Right ventricle myocardium inferior (tissue), 1 donor: ENCODE measurements around the gene SUV39H2. TPM values are rescaled to one million over a fixed set of nuclear protein-coding genes. Genes with fewer than 3 reads are reported as not detected.
"Not testable (repeated sequence)": the region's sequence is repeated elsewhere in the genome, so short reads cannot be mapped to it uniquely, and the experiment has no call there.

Source experiments
- ATAC-seq: fragments of 200-7000 bp; cut with Tn5 transposase; one replicate; pipeline ENCODE4 v1.9.1; 2020; ENCODE audit warnings: mild to moderate bottlenecking, moderate library complexity
- DNase-seq: peaks from one replicate; pipeline ENCODE4 v3.0.0; 2021; ENCODE audit errors: missing footprints
- intact Hi-C: fragments of 100-400 bp; cut with DNase I; formaldehyde crosslinking; loops from one replicate; pipeline ENCODE4 v1.11.0; 2022
- total RNA-seq: library from RNA; stranded (reverse); fragmentation: NEBNext Ultra II Directional; extraction: Animal tissue kit (Norgen Biotek cat#: 25700); gene quantifications from one replicate; pipeline ENCODE4 v1.2.1, GENCODE V29; 2021
- donor health status: DM: no; HTN: yes; CAD: no; lungs with severe emphysema.

SUV39H2 gene
- total RNA-seq, 1 donor from 2014 or later, result 4.9 TPM

GRCh38 chr10:14864466-14864865 is 14.2 kb upstream of the SUV39H2 start:
- ATAC-seq, intact Hi-C loops, DNase-seq: not testable (repeated sequence)

- ATAC-seq, DNase-seq, intact Hi-C loops: not testable (repeated sequence)
These were observed 13.8 kb upstream of the SUV39H2 start for GRCh38 chr10:14864871-14865270.

GRCh38 chr10:14873090-14873760 is 5.4 kb upstream of the SUV39H2 start:
- intact Hi-C loops, result no loop called here
- ATAC-seq, result no peak
- DNase-seq, result no peak

GRCh38 chr10:14875941-14876340 is 2.7 kb upstream of the SUV39H2 start:
- DNase-seq (no peak), ATAC-seq (no peak)
- intact Hi-C loops, result loop anchor here (5.0 kb wide), 5 partner anchors 39 to 291 kb away; partner anchors contain the start of genes CDNF, DCLRE1C, HSPA14 and MSANTD7

- ATAC-seq (no peak), DNase-seq (no peak)
- intact Hi-C loops, result loop anchor here (5.0 kb wide), 5 partner anchors 39 to 291 kb away; partner anchors contain the start of genes CDNF, DCLRE1C, HSPA14 and MSANTD7
These were observed 1.9 kb upstream of the SUV39H2 start for GRCh38 chr10:14876764-14877163.

- ATAC-seq, result no peak
- intact Hi-C loops, result loop anchor here (5.0 kb wide), 5 partner anchors 42 to 288 kb away; partner anchors contain the start of genes CDNF, DCLRE1C, HSPA14 and MSANTD7
- peak; percentile 69 for DNase-seq
These were observed 660 bp downstream of the SUV39H2 start for GRCh38 chr10:14879124-14879927.

GRCh38 chr10:14879928-14880193 is 1.2 kb downstream of the SUV39H2 start:
- intact Hi-C loops, result loop anchor here (5.0 kb wide), 5 partner anchors 43 to 287 kb away; partner anchors contain the start of genes CDNF, DCLRE1C, HSPA14 and MSANTD7
- DNase-seq, result no peak
- ATAC-seq, result no peak

- intact Hi-C loops, result no loop called here
- DNase-seq, result no peak
- no peak for ATAC-seq
These were observed 1.6 kb downstream of the SUV39H2 start for GRCh38 chr10:14880229-14880628.

- intact Hi-C loops, result no loop called here
- DNase-seq (no peak), ATAC-seq (no peak)
These were observed 5.4 kb downstream of the SUV39H2 start for GRCh38 chr10:14884082-14884481.

GRCh38 chr10:14889318-14889717 is 10.7 kb downstream of the SUV39H2 start:
- no peak for ATAC-seq
- intact Hi-C loops, result no loop called here
- no peak for DNase-seq

- intact Hi-C loops, result no loop called here
- DNase-seq, result no peak
- ATAC-seq, result no peak
These were observed 12.5 kb downstream of the SUV39H2 start for GRCh38 chr10:14891151-14891550.

- intact Hi-C loops, result no loop called here
- no peak for DNase-seq
- no peak for ATAC-seq
These were observed 25.7 kb downstream of the SUV39H2 start for GRCh38 chr10:14904316-14904732.

- DNase-seq, result no peak
- intact Hi-C loops, result no loop called here
- ATAC-seq, result no peak
These were observed 26.2 kb downstream of the SUV39H2 start for GRCh38 chr10:14904864-14905263.

- intact Hi-C loops, result no loop called here
- DNase-seq, result no peak
- ATAC-seq, result no peak
These were observed 27.2 kb downstream of the SUV39H2 start for GRCh38 chr10:14905890-14906289.

- no peak for DNase-seq
- no peak for ATAC-seq
- intact Hi-C loops, result no loop called here
These were observed 28.1 kb downstream of the SUV39H2 start for GRCh38 chr10:14906765-14907164.

- ATAC-seq, DNase-seq, intact Hi-C loops: not testable (repeated sequence)
These were observed 28.9 kb downstream of the SUV39H2 start for GRCh38 chr10:14907591-14907990.

- no peak for DNase-seq
- no peak for ATAC-seq
- intact Hi-C loops, result no loop called here
These were observed 30.4 kb downstream of the SUV39H2 start for GRCh38 chr10:14909101-14909500.

GRCh38 chr10:14910953-14911352 is 32.3 kb downstream of the SUV39H2 start:
- intact Hi-C loops, result no loop called here
- ATAC-seq (no peak), DNase-seq (no peak)

- intact Hi-C loops, result no loop called here
- ATAC-seq (no peak), DNase-seq (no peak)
These were observed 33.1 kb downstream of the SUV39H2 start for GRCh38 chr10:14911801-14912200.

- ATAC-seq (no peak), DNase-seq (no peak)
- intact Hi-C loops, result no loop called here
These were observed 37.9 kb downstream of the SUV39H2 start for GRCh38 chr10:14916600-14916999.
